Effector memory CD4-positive, alpha-beta T cell (primary cell): ENCODE results near the gene GAS6.
"Not testable (repeated sequence)": the region's sequence is repeated elsewhere in the genome, so short reads cannot be mapped to it uniquely, and the experiment has no call there.

Experiments
- DNase-seq, 3 donors: peaks; one replicate each; pipeline ENCODE4 v3.0.0-alpha.2; 2020
- H3K27ac ChIP-seq: 2 replicates; pipeline ENCODE4 v1.7.0; 2013; ENCODE audit warnings: mild to moderate bottlenecking, low read length, moderate library complexity; ENCODE audit not compliant: insufficient read depth, poor library complexity, severe bottlenecking
- H3K27me3 ChIP-seq: replicated peaks from 2 replicates; pipeline ENCODE4 v1.7.0; 2013; ENCODE audit warnings: mild to moderate bottlenecking, low read length; ENCODE audit not compliant: insufficient read depth, control insufficient read depth, poor library complexity, severe bottlenecking
- H3K36me3 ChIP-seq: 2 replicates; pipeline ENCODE4 v1.7.0; 2013; ENCODE audit warnings: mild to moderate bottlenecking, low read length, moderate library complexity; ENCODE audit not compliant: control insufficient read depth, insufficient read depth
- H3K4me1 ChIP-seq: 2 replicates; pipeline ENCODE4 v1.7.0; 2013; ENCODE audit warnings: low read length, mild to moderate bottlenecking; ENCODE audit not compliant: control insufficient read depth, insufficient read depth, poor library complexity, severe bottlenecking
- H3K4me3 ChIP-seq: 2 replicates; pipeline ENCODE4 v1.7.0; 2013; ENCODE audit warnings: low read length, low read depth, mild to moderate bottlenecking; ENCODE audit not compliant: insufficient read depth, poor library complexity, severe bottlenecking
- H3K9me3 ChIP-seq: 2 replicates; pipeline ENCODE4 v1.7.0; 2013; ENCODE audit warnings: mild to moderate bottlenecking, low read length, moderate library complexity; ENCODE audit not compliant: control insufficient read depth

GAS6 gene

GRCh38 chr13:113832631-113833030 is 31.2 kb downstream of the GAS6 start:
- Histone ChIP-seq H3K36me3 (no peaks in the 10 kb centered on the region), H3K27ac (no peak overlapping the region), H3K9me3 (no peaks in the 10 kb centered on the region), H3K4me1 (no peaks in the 10 kb centered on the region), H3K4me3 (no peak overlapping the region), H3K27me3 (no peaks in the 10 kb centered on the region)
- DNase-seq: no peak

GRCh38 chr13:113832205-113832604 is 31.7 kb downstream of the GAS6 start:
- H3K4me3 ChIP-seq: no peak overlapping the region
- no peak for DNase-seq
- no peak overlapping the region for H3K27ac ChIP-seq
- H3K9me3 ChIP-seq: no peaks in the 10 kb centered on the region
- H3K36me3 ChIP-seq: no peaks in the 10 kb centered on the region
- H3K27me3 ChIP-seq: no peaks in the 10 kb centered on the region
- no peaks in the 10 kb centered on the region for H3K4me1 ChIP-seq

- H3K36me3 ChIP-seq: peaks cover 3% of the 10 kb centered on the region
- H3K27me3 ChIP-seq: no peaks in the 10 kb centered on the region
- no peaks in the 10 kb centered on the region for H3K4me1 ChIP-seq
- no peak for DNase-seq
- H3K9me3 ChIP-seq: no peaks in the 10 kb centered on the region
- no peak overlapping the region for H3K27ac ChIP-seq
- H3K4me3 ChIP-seq: no peak overlapping the region
These were observed 32.8 kb downstream of the GAS6 start for GRCh38 chr13:113831061-113831460.

DNA sequence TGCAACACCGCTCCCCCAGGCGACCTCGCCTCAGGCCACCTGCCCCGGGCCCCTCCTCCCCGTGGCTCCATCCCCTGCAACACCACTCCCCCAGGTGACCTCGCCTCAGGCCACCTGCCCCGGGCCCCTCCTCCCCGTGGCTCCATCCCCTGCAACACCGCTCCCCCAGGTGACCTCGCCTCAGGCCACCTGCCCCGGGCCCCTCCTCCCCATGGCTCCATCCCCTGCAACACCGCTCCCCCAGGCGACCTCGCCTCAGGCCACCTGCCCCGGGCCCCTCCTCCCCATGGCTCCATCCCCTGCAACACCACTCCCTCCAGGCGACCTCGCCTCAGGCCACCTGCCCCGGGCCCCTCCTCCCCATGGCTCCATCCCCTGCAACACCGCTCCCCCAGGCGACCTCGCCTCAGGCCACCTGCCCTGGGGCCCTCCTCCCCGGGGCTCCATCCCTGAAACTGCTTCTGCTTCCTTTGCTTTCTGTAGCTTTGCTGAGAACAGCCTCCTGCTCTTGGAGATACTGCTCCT is 33.4 kb downstream of the GAS6 start:
- H3K4me1 ChIP-seq, H3K27me3 ChIP-seq, H3K36me3 ChIP-seq, DNase-seq, H3K9me3 ChIP-seq, H3K4me3 ChIP-seq, H3K27ac ChIP-seq: not testable (repeated sequence)

- no peaks in the 10 kb centered on the region for H3K9me3 ChIP-seq
- no peak for DNase-seq
- H3K27ac ChIP-seq: no peak overlapping the region
- no peak overlapping the region for H3K4me3 ChIP-seq
- H3K4me1 ChIP-seq: no peaks in the 10 kb centered on the region
- peaks cover 3% of the 10 kb centered on the region for H3K36me3 ChIP-seq
- H3K27me3 ChIP-seq: no peaks in the 10 kb centered on the region
These were observed 35.5 kb downstream of the GAS6 start for GRCh38 chr13:113828282-113828825.

- Histone ChIP-seq H3K9me3 (no peaks in the 10 kb centered on the region), H3K36me3 (peaks cover 3% of the 10 kb centered on the region), H3K27ac (no peak overlapping the region), H3K4me1 (no peaks in the 10 kb centered on the region), H3K4me3 (no peak overlapping the region), H3K27me3 (no peaks in the 10 kb centered on the region)
- no peak for DNase-seq
These were observed 36.9 kb downstream of the GAS6 start for GRCh38 chr13:113827021-113827420.

- H3K36me3 ChIP-seq, H3K9me3 ChIP-seq: not testable (repeated sequence)
These were observed 37.4 kb downstream of the GAS6 start for GRCh38 chr13:113826446-113826845.

DNA sequence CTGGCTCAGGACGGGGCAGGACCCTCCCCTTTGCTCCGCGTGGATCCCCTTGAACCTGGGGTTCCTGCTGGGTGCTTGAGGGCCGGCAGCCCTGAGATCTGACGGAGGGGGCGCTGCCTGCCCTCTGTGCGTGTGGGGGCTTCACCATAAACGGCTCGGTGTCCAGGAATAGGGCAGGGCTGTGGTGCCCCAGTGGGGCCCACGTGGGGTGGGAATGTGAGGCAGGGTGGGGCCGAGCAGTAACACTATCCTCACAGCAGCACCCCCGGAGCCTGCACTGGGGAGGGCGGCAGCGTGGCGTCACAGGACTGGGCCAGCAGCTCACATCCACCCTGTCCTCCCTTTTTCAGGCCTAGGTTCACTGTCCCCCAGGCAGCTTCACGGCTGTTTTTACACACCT is 38.0 kb downstream of the GAS6 start:
- Histone ChIP-seq H3K4me3 (no peak overlapping the region), H3K36me3 (peaks cover 3% of the 10 kb centered on the region)

More at GRCh38 chr13:113826446-113826845, 37.4 kb downstream of the GAS6 start:
- not testable (repeated sequence) for DNase-seq, H3K27ac ChIP-seq, H3K4me3 ChIP-seq, H3K27me3 ChIP-seq, H3K4me1 ChIP-seq

GRCh38 chr13:113823771-113824170 is 40.1 kb downstream of the GAS6 start:
- Histone ChIP-seq H3K9me3 (no peaks in the 10 kb centered on the region), H3K4me1 (no peaks in the 10 kb centered on the region), H3K36me3 (peaks cover 3% of the 10 kb centered on the region), H3K4me3 (no peak overlapping the region), H3K27me3 (no peaks in the 10 kb centered on the region), H3K27ac (no peak overlapping the region)
- DNase-seq: no peak

More for the DNA sequence above, 38.0 kb downstream of the GAS6 start:
- H3K9me3 ChIP-seq: no peaks in the 10 kb centered on the region
- no peak for DNase-seq
- no peaks in the 10 kb centered on the region for H3K27me3 ChIP-seq
- H3K27ac ChIP-seq: no peak overlapping the region
- no peaks in the 10 kb centered on the region for H3K4me1 ChIP-seq

- no peak overlapping the region for H3K27ac ChIP-seq
- no peaks in the 10 kb centered on the region for H3K27me3 ChIP-seq
- no peaks in the 10 kb centered on the region for H3K4me1 ChIP-seq
- H3K36me3 ChIP-seq: peaks cover 3% of the 10 kb centered on the region
- no peak overlapping the region for H3K4me3 ChIP-seq
- DNase-seq: no peak
- H3K9me3 ChIP-seq: no peaks in the 10 kb centered on the region
These were observed 40.7 kb downstream of the GAS6 start for GRCh38 chr13:113822956-113823744.
